Stomach (tissue), 4 donors: ENCODE measurements around the gene GRB2.

Source experiments
- POLR2A ChIP-seq, 4 donors: fragments of 450-650 bp; IDR thresholded peaks; one replicate each; pipeline ENCODE4 v1.6.1; 2016; ENCODE audit warnings: antibody characterized with exemption in 4 of 4, control low read depth in 2 of 4, mild to moderate bottlenecking in 1 of 4, moderate library complexity in 1 of 4
- TF ChIP-seq, protein P1 (sequence below), 7 experiments: fragments of 450-650 bp in 4 of 7; fragments of 200-600 bp in 3 of 7; sonication (generic) in 3 of 7; IDR thresholded peaks; one replicate each; pipeline ENCODE4 v1.5.1; 2016 to 2019; ENCODE audit warnings: antibody characterized with exemption in 7 of 7, control low read depth in 2 of 7, mild to moderate bottlenecking in 1 of 7

DNA sequence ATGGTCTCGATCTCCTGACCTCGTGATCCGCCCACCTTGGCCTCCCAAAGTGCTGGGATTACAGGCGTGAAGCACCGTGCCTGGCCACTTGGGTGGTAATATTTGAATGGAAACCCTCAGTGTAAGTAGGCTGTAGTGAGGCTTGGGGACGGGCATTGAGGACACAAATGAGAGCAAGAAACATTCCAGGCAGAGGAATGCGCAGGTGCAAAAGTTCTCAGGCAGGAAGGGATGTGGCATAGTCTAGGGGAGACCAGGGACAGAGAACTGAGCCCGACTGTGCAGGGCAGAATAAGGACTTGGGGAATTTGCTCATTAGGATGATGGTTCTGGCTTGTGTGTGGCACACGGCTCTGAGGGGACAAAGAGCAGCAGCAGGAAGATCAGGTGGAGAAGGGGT is 54.8 kb downstream of the GRB2 start:
- TF ChIP-seq, protein P1, sequence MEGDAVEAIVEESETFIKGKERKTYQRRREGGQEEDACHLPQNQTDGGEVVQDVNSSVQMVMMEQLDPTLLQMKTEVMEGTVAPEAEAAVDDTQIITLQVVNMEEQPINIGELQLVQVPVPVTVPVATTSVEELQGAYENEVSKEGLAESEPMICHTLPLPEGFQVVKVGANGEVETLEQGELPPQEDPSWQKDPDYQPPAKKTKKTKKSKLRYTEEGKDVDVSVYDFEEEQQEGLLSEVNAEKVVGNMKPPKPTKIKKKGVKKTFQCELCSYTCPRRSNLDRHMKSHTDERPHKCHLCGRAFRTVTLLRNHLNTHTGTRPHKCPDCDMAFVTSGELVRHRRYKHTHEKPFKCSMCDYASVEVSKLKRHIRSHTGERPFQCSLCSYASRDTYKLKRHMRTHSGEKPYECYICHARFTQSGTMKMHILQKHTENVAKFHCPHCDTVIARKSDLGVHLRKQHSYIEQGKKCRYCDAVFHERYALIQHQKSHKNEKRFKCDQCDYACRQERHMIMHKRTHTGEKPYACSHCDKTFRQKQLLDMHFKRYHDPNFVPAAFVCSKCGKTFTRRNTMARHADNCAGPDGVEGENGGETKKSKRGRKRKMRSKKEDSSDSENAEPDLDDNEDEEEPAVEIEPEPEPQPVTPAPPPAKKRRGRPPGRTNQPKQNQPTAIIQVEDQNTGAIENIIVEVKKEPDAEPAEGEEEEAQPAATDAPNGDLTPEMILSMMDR (IDR thresholded peaks at IDR 0.05) = no peak
- TF ChIP-seq POLR2A (IDR thresholded peaks at IDR 0.05) = no peak
